Neutrophil (primary cell): ENCODE measurements around the gene SUGCT.
"Not testable (repeated sequence)": the region's sequence is repeated elsewhere in the genome, so short reads cannot be mapped to it uniquely, and the experiment has no call there.

Source experiments
- H3K27ac ChIP-seq: fragments of 200-600 bp; sonication (generic); 2 replicates; pipeline ENCODE4 v1.5.1; 2016; ENCODE audit warnings: mild to moderate bottlenecking, moderate library complexity
- H3K27me3 ChIP-seq: fragments of 200-600 bp; sonication (generic); 2 replicates; pipeline ENCODE4 v1.6.0; 2016; ENCODE audit warnings: mild to moderate bottlenecking
- H3K36me3 ChIP-seq: fragments of 200-600 bp; sonication (generic); 2 replicates; pipeline ENCODE4 v1.5.1; 2017
- H3K4me1 ChIP-seq, 2 experiments: fragments of 200-600 bp in 1 of 2; sonication (generic) in 1 of 2; 1 replicate in 1 of 2; 2 replicates in 1 of 2; pipeline versions ENCODE4 v1.5.1 to v1.6.1; 2013 to 2016; ENCODE audit warnings: low read depth in 1 of 2, low read length in 1 of 2, mild to moderate bottlenecking in 1 of 2, moderate library complexity in 1 of 2; ENCODE audit not compliant: control insufficient read depth in 1 of 2, insufficient read depth in 1 of 2
- H3K4me3 ChIP-seq, 2 experiments: fragments of 200-600 bp in 1 of 2; sonication (generic) in 1 of 2; 1 replicate in 1 of 2; 2 replicates in 1 of 2; pipeline ENCODE4 v1.5.1; 2013 to 2016; ENCODE audit warnings: low read depth in 1 of 2, low read length in 1 of 2, mild to moderate bottlenecking in 1 of 2, moderate library complexity in 1 of 2
- H3K9me3 ChIP-seq: fragments of 200-600 bp; sonication (generic); 2 replicates; pipeline ENCODE4 v1.5.1; 2016
- TF ChIP-seq, protein P1 (sequence below): fragments of 200-600 bp; sonication (generic); IDR thresholded peaks from 2 replicates; pipeline ENCODE4 v1.5.1; 2016; ENCODE audit warnings: antibody characterized with exemption

Gene SUGCT

DNA sequence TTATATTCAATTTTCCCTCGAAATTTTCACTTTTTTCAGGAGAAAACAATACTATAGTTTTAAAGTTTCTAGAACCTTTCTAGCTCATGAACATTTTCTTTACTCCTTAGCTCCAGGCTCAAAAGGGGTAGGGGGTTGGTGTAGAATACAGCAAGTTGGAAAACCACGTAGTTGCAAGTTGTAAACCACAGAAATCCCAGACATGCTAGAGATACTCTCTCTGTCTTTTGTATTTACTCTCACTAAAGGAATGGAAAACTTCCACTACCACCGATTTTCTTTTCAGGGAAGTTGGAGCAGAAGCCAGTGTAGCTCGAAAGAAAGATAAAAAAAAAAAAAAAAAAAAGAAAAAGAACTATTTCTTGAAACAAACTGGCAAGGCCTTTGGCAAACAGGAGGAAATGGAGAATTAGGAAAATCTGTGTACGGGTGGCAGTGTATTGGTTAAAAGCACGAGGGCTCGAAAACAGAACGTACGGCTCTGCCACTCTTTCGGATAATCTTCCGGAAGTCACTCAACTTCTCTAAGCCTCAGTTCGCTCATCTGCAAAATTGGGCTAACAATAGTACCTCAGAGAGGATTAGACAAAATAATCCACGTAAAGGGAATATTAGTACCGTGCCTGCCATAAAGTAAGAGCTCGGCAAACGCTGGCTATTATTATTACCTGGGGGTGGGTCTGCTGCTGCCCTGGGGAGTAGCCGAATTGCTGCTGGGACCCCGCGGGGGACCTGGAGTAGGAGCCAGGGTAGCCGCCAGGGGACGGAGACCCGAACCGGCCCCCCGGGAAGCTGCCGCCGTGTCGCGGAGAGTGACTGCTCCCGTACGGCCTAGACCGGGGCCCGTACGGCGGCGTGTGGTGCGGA is 1.0 kb upstream of the SUGCT start:
- Histone ChIP-seq H3K36me3 (no peaks in the 10 kb centered on the region), H3K4me3 (peak overlapping the region; percentile 63 to 82), H3K27ac (peak overlapping the region; percentile 80), H3K9me3 (no peaks in the 10 kb centered on the region), H3K27me3 (peaks cover 35% of the 10 kb centered on the region), H3K4me1 (peaks cover 14 to 20% of the 10 kb centered on the region in 2 experiments)
- TF ChIP-seq, protein P1, sequence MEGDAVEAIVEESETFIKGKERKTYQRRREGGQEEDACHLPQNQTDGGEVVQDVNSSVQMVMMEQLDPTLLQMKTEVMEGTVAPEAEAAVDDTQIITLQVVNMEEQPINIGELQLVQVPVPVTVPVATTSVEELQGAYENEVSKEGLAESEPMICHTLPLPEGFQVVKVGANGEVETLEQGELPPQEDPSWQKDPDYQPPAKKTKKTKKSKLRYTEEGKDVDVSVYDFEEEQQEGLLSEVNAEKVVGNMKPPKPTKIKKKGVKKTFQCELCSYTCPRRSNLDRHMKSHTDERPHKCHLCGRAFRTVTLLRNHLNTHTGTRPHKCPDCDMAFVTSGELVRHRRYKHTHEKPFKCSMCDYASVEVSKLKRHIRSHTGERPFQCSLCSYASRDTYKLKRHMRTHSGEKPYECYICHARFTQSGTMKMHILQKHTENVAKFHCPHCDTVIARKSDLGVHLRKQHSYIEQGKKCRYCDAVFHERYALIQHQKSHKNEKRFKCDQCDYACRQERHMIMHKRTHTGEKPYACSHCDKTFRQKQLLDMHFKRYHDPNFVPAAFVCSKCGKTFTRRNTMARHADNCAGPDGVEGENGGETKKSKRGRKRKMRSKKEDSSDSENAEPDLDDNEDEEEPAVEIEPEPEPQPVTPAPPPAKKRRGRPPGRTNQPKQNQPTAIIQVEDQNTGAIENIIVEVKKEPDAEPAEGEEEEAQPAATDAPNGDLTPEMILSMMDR = no peak

DNA sequence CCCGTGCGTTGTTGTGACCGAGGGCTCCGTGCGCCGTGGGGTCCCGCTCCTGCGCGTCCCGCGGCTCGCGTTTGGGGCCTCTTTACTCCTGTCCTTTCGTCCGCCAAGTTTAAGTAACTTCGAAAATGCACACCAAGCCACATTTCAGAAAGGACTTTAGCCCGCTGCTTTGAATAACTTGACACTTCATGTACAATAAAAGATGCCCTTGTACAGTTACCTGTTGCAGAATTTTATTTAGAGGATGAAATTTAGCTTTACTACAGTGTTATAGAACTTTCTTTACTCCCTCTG is 459 bp downstream of the SUGCT start:
- H3K4me3 ChIP-seq = peak overlapping the region; percentile 63 to 82
- TF ChIP-seq, protein P1 = no peak
- no peak overlapping the region for H3K27ac ChIP-seq
- H3K36me3 ChIP-seq = no peaks in the 10 kb centered on the region
- H3K9me3 ChIP-seq = no peaks in the 10 kb centered on the region
- peaks cover 14 to 20% of the 10 kb centered on the region in 2 experiments for H3K4me1 ChIP-seq
- H3K27me3 ChIP-seq = peaks cover 38% of the 10 kb centered on the region

DNA sequence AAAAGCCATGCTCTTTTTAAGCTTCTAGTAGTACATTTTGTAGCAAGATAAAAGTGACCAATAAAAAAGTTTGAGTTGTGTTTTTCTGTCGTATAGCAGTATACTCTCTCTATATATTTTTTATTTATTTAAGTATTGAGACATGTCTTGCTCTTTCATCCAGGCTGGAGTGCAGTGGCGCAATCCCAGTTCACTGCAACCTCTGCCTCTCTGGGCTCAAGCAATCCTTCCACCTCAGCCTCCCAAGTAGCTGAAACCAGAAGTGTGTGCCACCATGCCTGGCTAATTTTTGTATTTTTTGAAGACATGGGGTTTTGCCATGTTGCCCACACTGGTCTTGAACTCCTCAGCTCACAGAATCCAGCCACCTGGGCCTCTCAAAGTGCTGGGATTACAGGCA is 2.8 kb downstream of the SUGCT start:
- Histone ChIP-seq H3K4me1 (peaks cover 14 to 20% of the 10 kb centered on the region in 2 experiments), H3K27me3 (peaks cover 38% of the 10 kb centered on the region), H3K9me3 (no peaks in the 10 kb centered on the region), H3K4me3 (no peak overlapping the region), H3K27ac (no peak overlapping the region), H3K36me3 (no peaks in the 10 kb centered on the region)
- TF ChIP-seq, protein P1 = no peak

DNA sequence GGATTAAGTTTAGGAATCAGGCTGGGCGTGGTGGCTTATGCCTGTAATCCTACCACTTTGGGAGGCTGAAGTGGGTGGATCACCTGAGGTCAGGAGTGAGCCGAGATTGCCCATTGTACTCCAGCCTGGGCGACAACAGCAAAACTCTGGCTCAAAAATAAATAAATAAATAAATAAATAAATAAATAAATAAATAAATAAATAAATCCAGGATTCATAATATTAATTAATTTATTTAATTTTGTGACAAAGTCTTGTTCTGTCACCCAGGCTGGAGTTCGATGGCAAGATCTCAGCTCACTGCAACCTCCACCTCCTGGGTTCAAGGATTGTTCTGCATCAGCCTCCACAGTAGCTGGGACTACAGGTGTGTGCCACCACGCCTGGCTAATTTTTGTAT is 4.2 kb downstream of the SUGCT start:
- Histone ChIP-seq H3K27ac (no peak overlapping the region), H3K4me1 (peaks cover 6 to 8% of the 10 kb centered on the region in 2 experiments), H3K36me3 (no peaks in the 10 kb centered on the region), H3K27me3 (peaks cover 38% of the 10 kb centered on the region), H3K9me3 (no peaks in the 10 kb centered on the region), H3K4me3 (no peak overlapping the region)
- TF ChIP-seq, protein P1 = no peak

DNA sequence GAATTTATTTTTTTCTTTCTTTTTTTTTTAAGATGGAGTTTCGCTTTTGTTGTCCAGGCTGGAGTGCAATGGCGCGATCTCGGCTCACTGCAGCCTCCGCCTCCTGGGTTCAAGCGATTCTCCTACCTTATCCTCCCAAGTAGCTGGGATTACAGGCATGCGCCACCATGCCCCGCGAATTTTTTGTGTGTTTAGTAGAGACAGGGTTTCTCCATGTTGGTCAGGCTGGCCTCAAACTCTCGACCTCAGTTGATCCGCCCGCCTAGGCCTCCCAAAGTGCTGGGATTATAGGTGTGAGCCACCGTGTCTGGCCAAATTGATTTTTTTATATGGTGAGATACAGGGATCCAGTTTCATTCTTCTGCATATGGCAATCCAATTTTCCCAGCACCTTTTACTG is 5.1 kb downstream of the SUGCT start:
- not testable (repeated sequence) for H3K4me3 ChIP-seq, H3K4me1 ChIP-seq, H3K36me3 ChIP-seq, H3K9me3 ChIP-seq, H3K27ac ChIP-seq
- peaks cover 36% of the 10 kb centered on the region for H3K27me3 ChIP-seq

DNA sequence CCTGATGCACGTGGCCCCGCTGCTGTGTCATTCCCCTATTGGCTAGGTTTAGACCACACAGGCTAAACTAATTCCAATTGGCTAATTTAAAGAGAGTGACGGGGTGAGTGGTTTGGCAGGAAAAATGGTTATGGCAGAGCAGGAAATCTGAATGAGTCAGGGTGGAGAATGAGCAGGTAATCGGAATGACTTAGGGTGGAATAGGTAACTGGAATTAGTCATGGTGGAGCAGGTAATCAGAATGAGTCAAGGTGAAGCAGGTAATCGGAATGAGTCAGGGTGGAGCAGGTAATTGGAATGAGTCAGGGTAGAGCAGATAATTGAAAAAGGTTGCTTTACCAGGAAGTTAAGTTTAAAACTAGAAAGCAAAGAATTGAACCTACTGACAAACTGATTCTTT is 7.1 kb downstream of the SUGCT start:
- not testable (repeated sequence) for H3K36me3 ChIP-seq, H3K4me3 ChIP-seq, H3K4me1 ChIP-seq, H3K9me3 ChIP-seq, H3K27ac ChIP-seq
- peaks cover 16% of the 10 kb centered on the region for H3K27me3 ChIP-seq

DNA sequence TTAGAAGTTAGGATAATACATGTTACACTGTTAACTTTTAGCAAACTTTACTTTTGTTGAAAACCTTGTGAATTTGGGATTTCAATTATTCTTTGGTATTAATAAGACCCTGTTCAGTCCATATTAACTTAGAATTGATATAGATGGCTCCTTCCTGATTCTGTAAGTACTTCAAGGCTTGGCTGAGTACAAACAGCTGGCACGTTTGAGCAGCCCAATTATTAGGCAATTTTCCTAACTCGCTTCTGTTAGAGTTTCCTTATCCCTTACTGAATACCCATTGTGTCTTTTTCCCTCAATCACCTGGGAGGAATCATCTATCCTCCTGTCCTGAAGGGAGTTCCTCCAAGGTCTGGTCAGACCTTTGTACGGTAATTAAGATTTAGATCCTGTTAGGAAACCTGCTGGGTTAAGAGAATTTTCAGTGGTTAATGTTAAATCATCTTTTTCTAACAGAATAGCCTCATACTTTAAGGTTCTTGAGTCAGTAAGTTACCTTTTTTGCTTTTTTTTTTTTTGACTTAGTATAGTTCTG is 10.9 kb downstream of the SUGCT start:
- not testable (repeated sequence) for H3K4me1 ChIP-seq, H3K4me3 ChIP-seq, H3K36me3 ChIP-seq, H3K27ac ChIP-seq, H3K9me3 ChIP-seq, H3K27me3 ChIP-seq
